Left ventricle myocardium inferior (tissue), 1 donor: ENCODE results near the gene NDFIP2. TPM values are rescaled to one million over a fixed set of nuclear protein-coding genes. Genes with fewer than 3 reads are reported as not detected.

Source experiments
- DNase-seq: peaks from one replicate; pipeline ENCODE4 v3.0.0-alpha.2; 2020
- H3K27ac ChIP-seq: fragments of 200-600 bp; replicated peaks from 2 replicates; pipeline ENCODE4 v1.8.0; 2021
- H3K27me3 ChIP-seq: fragments of 200-600 bp; 2 replicates; pipeline ENCODE4 v1.8.0; 2021; ENCODE audit warnings: low read depth
- H3K36me3 ChIP-seq: fragments of 200-600 bp; 2 replicates; pipeline ENCODE4 v1.8.0; 2021
- H3K4me1 ChIP-seq: fragments of 200-600 bp; 2 replicates; pipeline ENCODE4 v1.8.0; 2021
- H3K4me3 ChIP-seq: fragments of 200-600 bp; 2 replicates; pipeline ENCODE4 v1.8.0; 2021; ENCODE audit warnings: mild to moderate bottlenecking, moderate library complexity
- H3K9me3 ChIP-seq: fragments of 200-600 bp; replicated peaks from 2 replicates; pipeline ENCODE4 v1.8.0; 2021
- CTCF ChIP-seq: fragments of 200-600 bp; IDR thresholded peaks from 2 replicates; pipeline ENCODE4 v1.8.0; 2021; ENCODE audit warnings: antibody characterized with exemption, mild to moderate bottlenecking, borderline replicate concordance
- intact Hi-C: fragments of 100-400 bp; cut with micrococcal nuclease; formaldehyde crosslinking; loops from one replicate; pipeline ENCODE4 v1.11.0; 2022
- total RNA-seq: library from RNA; stranded (reverse); fragmentation: NEBNext Ultra II Directional; extraction: Animal tissue kit (Norgen Biotek cat#: 25700); gene quantifications from one replicate; pipeline ENCODE4 v1.2.1, GENCODE V29; 2021
- donor health status: DM: no; HTN: yes; CAD: no; lungs with severe emphysema.

The NDFIP2 gene
- total RNA-seq, 1 donor from 2014 or later: 33.1 TPM

GRCh38 chr13:79548902-79549301 is 67.9 kb downstream of the NDFIP2 start:
- intact Hi-C loops: no loop called here

GRCh38 chr13:79549355-79550106 is 68.6 kb downstream of the NDFIP2 start:
- Histone ChIP-seq H3K4me3 (no peak overlapping the region), H3K27me3 (no peaks in the 10 kb centered on the region), H3K36me3 (no peaks in the 10 kb centered on the region), H3K9me3 (no peaks in the 10 kb centered on the region), H3K4me1 (peaks cover 9% of the 10 kb centered on the region), H3K27ac (no peak overlapping the region)
- no peak for DNase-seq
- no peak for TF ChIP-seq CTCF
- intact Hi-C loops: no loop called here

More at GRCh38 chr13:79548902-79549301, 67.9 kb downstream of the NDFIP2 start:
- no peak for DNase-seq
- TF ChIP-seq CTCF: peak; percentile 46
- Histone ChIP-seq H3K4me3 (no peak overlapping the region), H3K27ac (no peak overlapping the region), H3K27me3 (no peaks in the 10 kb centered on the region), H3K36me3 (no peaks in the 10 kb centered on the region), H3K9me3 (no peaks in the 10 kb centered on the region), H3K4me1 (peaks cover 9% of the 10 kb centered on the region)

GRCh38 chr13:79557666-79558065 is 76.7 kb downstream of the NDFIP2 start:
- Histone ChIP-seq H3K9me3 (peaks cover 12% of the 10 kb centered on the region), H3K4me1 (no peaks in the 10 kb centered on the region), H3K36me3 (peaks cover 15% of the 10 kb centered on the region), H3K27ac (no peak overlapping the region), H3K27me3 (no peaks in the 10 kb centered on the region), H3K4me3 (no peak overlapping the region)
- TF ChIP-seq CTCF: no peak
- no peak for DNase-seq
- intact Hi-C loops: no loop called here

GRCh38 chr13:79560954-79561353 is 80.0 kb downstream of the NDFIP2 start:
- intact Hi-C loops: no loop called here
- no peak for DNase-seq
- H3K27ac ChIP-seq: no peak overlapping the region
- no peak overlapping the region for H3K4me3 ChIP-seq
- no peaks in the 10 kb centered on the region for H3K27me3 ChIP-seq
- H3K36me3 ChIP-seq: peaks cover 15% of the 10 kb centered on the region
- TF ChIP-seq CTCF: no peak
- peaks cover 44% of the 10 kb centered on the region for H3K9me3 ChIP-seq
- no peaks in the 10 kb centered on the region for H3K4me1 ChIP-seq

- H3K36me3 ChIP-seq: peaks cover 15% of the 10 kb centered on the region
- no peak for TF ChIP-seq CTCF
- intact Hi-C loops: no loop called here
These were observed 81.6 kb downstream of the NDFIP2 start for GRCh38 chr13:79562557-79562956.

More at GRCh38 chr13:79562557-79562956, 81.6 kb downstream of the NDFIP2 start:
- Histone ChIP-seq H3K27ac (no peak overlapping the region), H3K27me3 (no peaks in the 10 kb centered on the region), H3K4me3 (no peak overlapping the region), H3K4me1 (no peaks in the 10 kb centered on the region), H3K9me3 (peaks cover 49% of the 10 kb centered on the region)
- no peak for DNase-seq
